Measurements from ENCODE around the gene ACER1. TPM values are rescaled to one million over a fixed set of nuclear protein-coding genes. Genes with fewer than 3 reads are reported as not detected.

The ACER1 gene
- polyA plus RNA-seq, 10 donors: 0.08 to 0.28 (median 0.11) TPM; not detected in 7

GRCh38 chr19:6269101-6269886 lies 64.1 kb downstream of the ACER1 start:
- no peak for DNase-seq

- no peak for DNase-seq
Measured at GRCh38 chr19:6268382-6268771, 65.0 kb downstream of the ACER1 start.

- no peak for DNase-seq
Measured at GRCh38 chr19:6267552-6268381, 65.6 kb downstream of the ACER1 start.

- no peak for DNase-seq
Measured at GRCh38 chr19:6264803-6265202, 68.6 kb downstream of the ACER1 start.

GRCh38 chr19:6263735-6264444 lies 69.5 kb downstream of the ACER1 start:
- no peak for DNase-seq

- DNase-seq: no peak
Measured at GRCh38 chr19:6263306-6263705, 70.1 kb downstream of the ACER1 start.

GRCh38 chr19:6262519-6262918 lies 70.9 kb downstream of the ACER1 start:
- no peak for DNase-seq

- DNase-seq: no peak
Measured at GRCh38 chr19:6261883-6262282, 71.5 kb downstream of the ACER1 start.

GRCh38 chr19:6260912-6261650 lies 72.3 kb downstream of the ACER1 start:
- no peak for DNase-seq

- no peak for DNase-seq
Measured at GRCh38 chr19:6260376-6260775, 73.0 kb downstream of the ACER1 start.

- no peak for DNase-seq
Measured at GRCh38 chr19:6259312-6259861, 74.0 kb downstream of the ACER1 start.

GRCh38 chr19:6258812-6259311 lies 74.5 kb downstream of the ACER1 start:
- no peak for DNase-seq

Other genes starting within 250 kb of the ACER1 start
- gene RFX2, start 223.1 kb downstream of the ACER1 start, polyA plus RNA-seq (ENCODE audit: insufficient read length in 10 of 10): 10 to 100 TPM in 1 of 10 donors, 1 to 10 TPM in 9; 5.2 to 10.9 (median 6.9) TPM
- 1 to 10 TPM in 1 of 10 donors, under 1 TPM in 9; 0.11 to 1.5 (median 0.38) TPM for gene ACSBG2, start 197.9 kb downstream of the ACER1 start, polyA plus RNA-seq (ENCODE audit: insufficient read length in 10 of 10)
- gene MLLT1, start 53.6 kb downstream of the ACER1 start, polyA plus RNA-seq (ENCODE audit: insufficient read length in 10 of 10): 10 to 100 TPM; 34.9 to 56.8 (median 45.0) TPM
- gene CLPP, start 27.9 kb upstream of the ACER1 start, polyA plus RNA-seq (ENCODE audit: insufficient read length in 10 of 10): 10 to 100 TPM; 50.6 to 62.3 (median 55.5) TPM
- gene ALKBH7, start 39.2 kb upstream of the ACER1 start, polyA plus RNA-seq (ENCODE audit: insufficient read length in 10 of 10): 100 to 1,000 TPM in 1 of 10 donors, 10 to 100 TPM in 9; 67.5 to 103 (median 75.4) TPM
- gene PSPN, start 42.3 kb upstream of the ACER1 start, polyA plus RNA-seq (ENCODE audit: insufficient read length in 10 of 10): 1 to 10 TPM in 4 of 10 donors, under 1 TPM in 6; 0.69 to 1.3 (median 0.94) TPM
- gene GTF2F1, start 59.6 kb upstream of the ACER1 start, polyA plus RNA-seq (ENCODE audit: insufficient read length in 10 of 10): 10 to 100 TPM; 39.2 to 77.9 (median 54.0) TPM
- gene KHSRP, start 91.2 kb upstream of the ACER1 start, polyA plus RNA-seq (ENCODE audit: insufficient read length in 10 of 10): 100 to 1,000 TPM; 153 to 254 (median 184) TPM
- 1 to 10 TPM in 1 of 10 donors, under 1 TPM in 9; 0.16 to 1.2 (median 0.30) TPM for gene SLC25A41, start 100.2 kb upstream of the ACER1 start, polyA plus RNA-seq (ENCODE audit: insufficient read length in 10 of 10)
- gene SLC25A23, start 126.2 kb upstream of the ACER1 start, polyA plus RNA-seq (ENCODE audit: insufficient read length in 10 of 10): 10 to 100 TPM; 24.8 to 40.0 (median 31.4) TPM
- gene CRB3, start 130.7 kb upstream of the ACER1 start, polyA plus RNA-seq (ENCODE audit: insufficient read length in 10 of 10): 1 to 10 TPM in 2 of 10 donors, under 1 TPM in 2, not detected in 6; 0.22 to 1.2 (median 0.68) TPM
- 1 to 10 TPM in 6 of 10 donors, under 1 TPM in 4; 0.39 to 4.3 (median 1.1) TPM for gene DENND1C, start 148.2 kb upstream of the ACER1 start, polyA plus RNA-seq (ENCODE audit: insufficient read length in 10 of 10)
- gene TUBB4A, start 168.7 kb upstream of the ACER1 start, polyA plus RNA-seq (ENCODE audit: insufficient read length in 10 of 10): 1 to 10 TPM in 4 of 10 donors, under 1 TPM in 6; 0.16 to 1.8 (median 0.76) TPM
- 1 to 10 TPM in 6 of 10 donors, under 1 TPM in 4; 0.28 to 2.8 (median 1.2) TPM for gene TNFSF9, start 197.4 kb upstream of the ACER1 start, polyA plus RNA-seq (ENCODE audit: insufficient read length in 10 of 10)